Stomach (tissue), 9 donors: ENCODE measurements around the gene PECR. TPM values are rescaled to one million over a fixed set of nuclear protein-coding genes. Genes with fewer than 3 reads are reported as not detected.

Experiments
- DNase-seq, 2 donors: peaks; one replicate each; pipeline versions ENCODE4 v3.0.0 to v3.0.0-alpha.2; 2013 to 2019
- H3K27ac ChIP-seq, 5 donors: fragments of 200-600 bp in 4 of 5; sonication (generic) in 4 of 5; one replicate each; pipeline ENCODE4 v1.5.1; 2013 to 2019; ENCODE audit warnings: mild to moderate bottlenecking in 1 of 5, moderate library complexity in 1 of 5
- H3K27me3 ChIP-seq, 3 donors: fragments of 200-600 bp; sonication (generic); one replicate each; pipeline ENCODE4 v1.5.1; 2017 to 2019; ENCODE audit warnings: mixed run types in 1 of 3
- H3K36me3 ChIP-seq, 4 donors: fragments of 200-600 bp; sonication (generic); 1 replicate in 3 of 4; 2 replicates in 1 of 4; pipeline ENCODE4 v1.5.1; 2016 to 2019
- H3K4me1 ChIP-seq, 4 donors: fragments of 200-600 bp; sonication (generic); one replicate each; pipeline ENCODE4 v1.5.1; 2016 to 2019
- H3K4me3 ChIP-seq, 4 donors: fragments of 200-600 bp; sonication (generic) in 3 of 4; one replicate each; pipeline ENCODE4 v1.5.1; 2016 to 2019; ENCODE audit warnings: mild to moderate bottlenecking in 1 of 4
- H3K9me3 ChIP-seq, 4 donors: fragments of 200-600 bp; sonication (generic); one replicate each; pipeline ENCODE4 v1.5.1; 2016 to 2019
- CTCF ChIP-seq, 7 experiments: fragments of 450-650 bp in 4 of 7; fragments of 200-600 bp in 3 of 7; sonication (generic) in 3 of 7; IDR thresholded peaks; one replicate each; pipeline ENCODE4 v1.5.1; 2016 to 2019; ENCODE audit warnings: antibody characterized with exemption in 7 of 7, control low read depth in 2 of 7, mild to moderate bottlenecking in 1 of 7
- EP300 ChIP-seq: sonication (generic); formaldehyde crosslinking; IDR thresholded peaks from one replicate; pipeline ENCODE4 v1.6.1; 2017; ENCODE audit warnings: antibody characterized with exemption
- POLR2A ChIP-seq, 4 donors: fragments of 450-650 bp; IDR thresholded peaks; one replicate each; pipeline ENCODE4 v1.6.1; 2016; ENCODE audit warnings: antibody characterized with exemption in 4 of 4, control low read depth in 2 of 4, mild to moderate bottlenecking in 1 of 4, moderate library complexity in 1 of 4
- POLR2AphosphoS5 ChIP-seq, 3 donors: sonication (generic); formaldehyde crosslinking; IDR thresholded peaks; one replicate each; pipeline ENCODE4 v1.6.1; 2016; ENCODE audit warnings: antibody characterized with exemption in 3 of 3
- WGBS, 5 donors: extraction: QIAGEN DNeasy Blood & Tissue Kit in 3 of 5; methylation state at CpG; one replicate each; pipeline versions ENCODE4 v1.1.5 to v1.1.7; 2013 to 2018; 5-methylcytosine and 5-hydroxymethylcytosine counted together
- intact Hi-C: fragments of 100-400 bp; cut with DNase I; formaldehyde crosslinking; loops from one replicate; pipeline ENCODE4 v1.15.1; 2023; ENCODE audit warnings: low total_unique reads
- polyA plus RNA-seq, 3 donors: library from polyadenylated mRNA; stranded (reverse); fragments of 200-250 nt; gene quantifications; one replicate each; pipeline ENCODE4 v1.2.3, GENCODE V29; 2013
- total RNA-seq, 5 donors: library from RNA; depleted of rRNA; stranded (reverse); fragments of >200 nt; gene quantifications; one replicate each; pipeline versions ENCODE4 v1.1.0 to v1.2.3, GENCODE V29; 2014 to 2016
- donor health status: healthy with polysubstance abuse.
- donor health status: Bipolar disorder and iron deficiency.
- donor health status: healthy.

Gene PECR
- total and polyA plus RNA-seq, 8 donors, result 4.1 to 71.8 (median 6.2) TPM; not detected in 1

DNA sequence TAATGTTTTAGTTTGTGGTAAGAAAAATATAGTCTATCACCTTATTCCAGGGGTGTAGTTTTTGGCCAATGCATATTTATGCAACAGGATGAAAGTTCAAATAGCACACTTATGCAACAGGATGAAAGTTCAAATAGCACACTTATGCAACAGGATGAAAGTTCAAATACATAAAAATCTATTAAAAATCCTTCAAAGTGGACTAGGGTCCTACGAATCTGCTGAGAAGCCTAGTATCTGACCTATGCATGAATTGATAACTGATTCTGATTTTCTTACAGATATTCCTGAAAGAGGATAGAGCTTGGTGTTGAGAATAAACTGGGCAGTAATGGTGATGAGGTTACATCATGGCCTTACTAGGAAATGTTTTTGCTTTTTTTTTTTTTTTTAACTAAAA lies 2.8 kb downstream of the PECR start:
- Histone ChIP-seq H3K4me1 (peaks cover 5 to 53% (median 18%) of the 10 kb centered on the region in 4 donors), H3K9me3 (no peaks in the 10 kb centered on the region), H3K27me3 (no peaks in the 10 kb centered on the region), H3K36me3 (peaks cover 0 to 4% (median 0%) of the 10 kb centered on the region in 4 donors), H3K4me3 (no peak overlapping the region), H3K27ac (no peak overlapping the region)
- intact Hi-C loops, result no loop called here
- TF ChIP-seq CTCF (IDR thresholded peaks at IDR 0.05) (no peak), POLR2AphosphoS5 (IDR thresholded peaks at IDR 0.05) (no peak), EP300 (no peak), POLR2A (IDR thresholded peaks at IDR 0.05) (no peak)
- WGBS, 5 donors, result 63 to 85% (median 74%) methylated on average over 1 of the region's 1 CpG
- DNase-seq, result no peak

DNA sequence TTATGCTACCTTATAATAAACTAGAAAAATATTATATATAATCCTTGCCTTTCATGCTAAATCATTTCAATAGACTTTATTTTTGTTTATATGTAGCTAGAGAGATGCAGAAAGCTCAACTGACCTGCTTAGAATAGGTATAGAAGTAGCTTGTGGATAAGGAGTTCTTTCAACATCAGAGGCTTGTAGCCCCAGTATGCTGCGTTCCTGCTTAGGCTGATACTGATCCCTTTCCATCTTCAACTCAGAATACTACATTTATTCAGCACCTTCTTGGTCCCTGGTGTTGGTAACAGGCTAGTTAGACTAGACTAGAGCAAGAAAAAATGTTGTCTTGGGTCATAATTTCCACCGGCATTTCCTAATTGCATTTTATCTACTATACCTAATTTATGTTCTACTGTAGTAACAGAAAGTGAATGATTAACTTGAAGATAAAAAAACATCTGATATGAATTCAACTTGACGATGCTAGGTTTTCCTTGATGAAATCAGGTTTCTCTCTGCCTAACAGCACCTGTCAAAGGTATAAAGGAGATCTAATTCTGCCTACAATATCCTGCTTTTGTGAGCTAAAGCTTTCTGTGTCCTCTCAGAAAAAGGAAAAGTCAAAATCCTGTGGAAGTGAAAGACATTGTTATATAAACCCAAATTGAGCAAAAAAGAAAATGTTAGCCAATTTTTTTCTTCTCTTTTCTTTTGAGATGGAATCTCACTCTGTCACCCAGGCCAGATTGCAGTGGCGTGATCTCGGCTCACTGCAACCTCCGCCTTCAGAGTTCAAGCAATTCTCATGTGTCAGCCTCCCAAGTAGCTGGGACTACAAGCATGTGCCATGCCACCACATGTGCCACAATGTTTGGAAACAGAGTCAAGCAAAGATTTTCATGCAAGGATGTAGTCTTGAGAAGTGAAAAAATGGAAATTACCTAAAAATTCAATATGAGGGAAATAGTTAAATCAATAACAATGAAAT lies 5.8 kb downstream of the PECR start:
- Histone ChIP-seq H3K36me3 (peaks cover 0 to 9% (median 0%) of the 10 kb centered on the region in 4 donors), H3K9me3 (no peaks in the 10 kb centered on the region), H3K4me3 (no peak overlapping the region), H3K4me1 (peaks cover 0 to 31% (median 3%) of the 10 kb centered on the region in 4 donors), H3K27me3 (no peaks in the 10 kb centered on the region), H3K27ac (no peak overlapping the region)
- no peak for DNase-seq
- WGBS, 5 donors, result 54 to 74% (median 58%) methylated on average over 6 of the region's 6 CpGs
- intact Hi-C loops, result no loop called here
- no peak for TF ChIP-seq POLR2A (IDR thresholded peaks at IDR 0.05)
- no peak for TF ChIP-seq CTCF (IDR thresholded peaks at IDR 0.05)
- TF ChIP-seq POLR2AphosphoS5 (IDR thresholded peaks at IDR 0.05), result no peak
- no peak for TF ChIP-seq EP300

- H3K4me3 ChIP-seq, result no peak overlapping the region
- H3K4me1 ChIP-seq, result peaks cover 0 to 21% (median 0%) of the 10 kb centered on the region in 4 donors
- TF ChIP-seq CTCF (IDR thresholded peaks at IDR 0.05) (no peak), POLR2AphosphoS5 (IDR thresholded peaks at IDR 0.05) (no peak), EP300 (no peak), POLR2A (IDR thresholded peaks at IDR 0.05) (no peak)
- no peak for DNase-seq
- peaks cover 0 to 9% (median 0%) of the 10 kb centered on the region in 4 donors for H3K36me3 ChIP-seq
- H3K27me3 ChIP-seq, result no peaks in the 10 kb centered on the region
- 75 to 92% (median 85%) methylated on average over 1 of the region's 1 CpG for WGBS, 5 donors
- intact Hi-C loops, result no loop called here
- H3K9me3 ChIP-seq, result no peaks in the 10 kb centered on the region
- no peak overlapping the region for H3K27ac ChIP-seq
Measured at GRCh38 chr2:216074794-216075193, 6.8 kb downstream of the PECR start.

- H3K36me3 ChIP-seq, result peaks cover 0 to 9% (median 0%) of the 10 kb centered on the region in 4 donors
- WGBS, 5 donors, result 48 to 72% (median 67%) methylated on average over 1 of the region's 1 CpG
- H3K27ac ChIP-seq, result no peak overlapping the region
- H3K4me1 ChIP-seq, result peaks cover 0 to 17% (median 0%) of the 10 kb centered on the region in 4 donors
- H3K4me3 ChIP-seq, result no peak overlapping the region
- no peaks in the 10 kb centered on the region for H3K9me3 ChIP-seq
- DNase-seq, result no peak
- TF ChIP-seq EP300 (no peak), POLR2AphosphoS5 (IDR thresholded peaks at IDR 0.05) (no peak), CTCF (IDR thresholded peaks at IDR 0.05) (no peak), POLR2A (IDR thresholded peaks at IDR 0.05) (no peak)
- intact Hi-C loops, result no loop called here
- no peaks in the 10 kb centered on the region for H3K27me3 ChIP-seq
Measured at GRCh38 chr2:216074380-216074779, 7.2 kb downstream of the PECR start.
